Large intestine (tissue), 3 donors: ENCODE data around the gene ARTN. TPM values are rescaled to one million over a fixed set of nuclear protein-coding genes. Genes with fewer than 3 reads are reported as not detected.

ENCODE experiments used
- DNase-seq, 2 donors: peaks; one replicate each; pipeline versions ENCODE4 v3.0.0 to v3.0.0-alpha.2; 2013
- H3K27ac ChIP-seq: one replicate; pipeline ENCODE4 v1.5.1; 2013; ENCODE audit warnings: low read length
- H3K27me3 ChIP-seq: 2 replicates; pipeline ENCODE4 v1.6.1; 2013; ENCODE audit warnings: low read length; ENCODE audit not compliant: control insufficient read depth, insufficient read depth
- H3K36me3 ChIP-seq: 2 replicates; pipeline ENCODE4 v1.6.1; 2013; ENCODE audit warnings: low read length; ENCODE audit not compliant: control insufficient read depth, insufficient read depth
- H3K4me1 ChIP-seq: one replicate; pipeline ENCODE4 v1.6.1; 2013; ENCODE audit warnings: low read length; ENCODE audit not compliant: control insufficient read depth, insufficient read depth
- H3K4me3 ChIP-seq: one replicate; pipeline ENCODE4 v1.5.1; 2013; ENCODE audit warnings: low read length
- H3K9me3 ChIP-seq: one replicate; pipeline ENCODE4 v1.6.1; 2013; ENCODE audit warnings: mild to moderate bottlenecking, low read depth, low read length, moderate library complexity; ENCODE audit not compliant: control insufficient read depth
- WGBS: methylation state at CpG from one replicate; pipeline ENCODE4 v1.1.5; 2013; ENCODE audit warnings: low lambda C conversion rate; ENCODE audit not compliant: insufficient coverage; 5-methylcytosine and 5-hydroxymethylcytosine counted together
- polyA plus RNA-seq: library from polyadenylated mRNA; unstranded; fragments of 120-200 nt; gene quantifications from one replicate; pipeline ENCODE4 v1.2.1, GENCODE V29; 2013

The ARTN gene
- polyA plus RNA-seq, 1 donor: 1.4 TPM

DNA sequence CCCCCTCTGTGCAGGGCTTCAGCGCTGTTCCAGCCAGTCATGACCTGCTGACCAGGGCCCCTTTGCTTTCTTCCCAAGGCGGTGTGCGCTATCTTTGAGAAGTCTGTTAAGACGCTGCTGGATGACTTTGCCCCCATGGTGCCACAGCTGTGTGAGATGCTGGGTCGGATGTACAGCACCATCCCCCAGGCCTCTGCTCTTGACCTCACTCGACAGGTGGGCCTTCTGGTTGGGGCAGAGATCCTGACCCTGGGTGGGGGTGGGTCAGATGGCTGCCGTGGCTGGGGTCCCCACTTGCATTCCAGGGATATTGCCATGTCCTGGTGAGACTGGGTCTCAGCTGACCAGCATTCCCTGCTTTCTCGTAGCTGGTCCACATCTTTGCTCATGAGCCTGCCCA, 27.2 kb downstream of the ARTN start:
- no peaks in the 10 kb centered on the region for H3K4me1 ChIP-seq
- peaks cover 74% of the 10 kb centered on the region for H3K36me3 ChIP-seq
- WGBS: no CpG with 5 or more reads among the region's 8 CpGs
- H3K27ac ChIP-seq: no peak overlapping the region
- DNase-seq: no peak
- no peaks in the 10 kb centered on the region for H3K27me3 ChIP-seq
- H3K9me3 ChIP-seq: no peaks in the 10 kb centered on the region
- no peak overlapping the region for H3K4me3 ChIP-seq

DNA sequence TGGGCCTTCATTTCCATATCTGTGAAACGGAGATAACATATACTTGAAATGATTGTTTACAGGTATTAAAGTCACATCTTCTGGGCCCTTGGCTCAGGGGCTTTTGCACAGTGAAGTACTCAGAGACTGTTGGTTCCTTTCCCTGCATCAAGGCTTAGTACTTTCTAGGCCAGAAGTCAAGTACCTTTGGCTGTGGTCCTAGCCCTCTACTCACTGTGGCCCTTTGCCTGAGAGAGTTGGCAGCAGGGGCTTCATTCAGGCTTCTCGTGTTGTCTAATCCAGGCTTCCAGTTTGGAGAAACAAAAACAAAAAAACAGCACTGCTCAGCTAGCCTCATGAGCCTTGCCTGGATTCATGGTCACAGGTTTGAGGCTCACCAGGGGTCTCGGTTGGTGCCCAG, 28.1 kb downstream of the ARTN start:
- Histone ChIP-seq H3K27me3 (no peaks in the 10 kb centered on the region), H3K36me3 (peaks cover 71% of the 10 kb centered on the region), H3K4me3 (no peak overlapping the region), H3K4me1 (no peaks in the 10 kb centered on the region), H3K9me3 (no peaks in the 10 kb centered on the region), H3K27ac (no peak overlapping the region)
- DNase-seq: no peak
- WGBS: no CpG with 5 or more reads among the region's 3 CpGs

DNA sequence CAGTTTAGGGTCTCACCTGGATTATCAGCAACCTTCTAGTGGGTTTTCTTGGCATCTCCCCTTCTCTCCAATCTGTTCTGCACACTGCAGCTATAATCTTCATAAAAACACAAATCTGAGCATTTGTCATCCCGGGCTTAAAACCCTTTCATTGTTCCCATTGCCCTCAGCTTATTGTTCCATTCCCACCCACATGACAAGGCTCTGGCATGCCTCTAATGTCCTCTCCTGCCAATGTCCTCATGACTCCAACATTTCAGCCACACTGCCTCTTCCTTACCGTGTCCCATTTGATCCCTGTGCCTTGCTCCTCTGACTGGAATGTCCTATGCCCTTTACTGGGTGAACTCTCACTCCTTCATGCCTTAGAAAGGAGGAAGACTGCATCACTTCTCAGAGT, 28.7 kb downstream of the ARTN start:
- Histone ChIP-seq H3K4me3 (no peak overlapping the region), H3K27ac (no peak overlapping the region), H3K27me3 (no peaks in the 10 kb centered on the region), H3K4me1 (no peaks in the 10 kb centered on the region), H3K9me3 (no peaks in the 10 kb centered on the region), H3K36me3 (peaks cover 66% of the 10 kb centered on the region)
- DNase-seq: no peak
- WGBS: 100% methylated on average over 1 of the region's 2 CpGs

DNA sequence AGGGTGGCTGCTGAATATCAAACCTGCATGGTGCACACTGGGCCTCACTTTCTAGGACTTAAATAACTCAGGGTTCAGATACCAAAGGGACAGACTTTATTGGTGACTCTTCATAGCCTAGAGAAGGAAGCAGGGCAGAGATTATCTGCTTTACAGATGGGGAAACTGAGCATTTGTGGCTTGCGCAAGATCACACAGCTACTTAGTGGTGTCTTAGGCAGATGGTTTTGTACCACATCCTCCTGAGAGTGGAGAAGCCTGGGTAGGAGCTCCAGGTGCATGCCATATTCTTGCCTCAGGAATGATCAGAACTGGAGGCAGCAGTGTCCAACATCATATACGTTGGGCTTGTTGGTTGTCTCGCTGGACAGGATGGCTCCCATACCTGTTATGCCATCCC, 29.4 kb downstream of the ARTN start:
- Histone ChIP-seq H3K4me3 (no peak overlapping the region), H3K36me3 (peaks cover 66% of the 10 kb centered on the region)
- no CpG with 5 or more reads among the region's 3 CpGs for WGBS

DNA sequence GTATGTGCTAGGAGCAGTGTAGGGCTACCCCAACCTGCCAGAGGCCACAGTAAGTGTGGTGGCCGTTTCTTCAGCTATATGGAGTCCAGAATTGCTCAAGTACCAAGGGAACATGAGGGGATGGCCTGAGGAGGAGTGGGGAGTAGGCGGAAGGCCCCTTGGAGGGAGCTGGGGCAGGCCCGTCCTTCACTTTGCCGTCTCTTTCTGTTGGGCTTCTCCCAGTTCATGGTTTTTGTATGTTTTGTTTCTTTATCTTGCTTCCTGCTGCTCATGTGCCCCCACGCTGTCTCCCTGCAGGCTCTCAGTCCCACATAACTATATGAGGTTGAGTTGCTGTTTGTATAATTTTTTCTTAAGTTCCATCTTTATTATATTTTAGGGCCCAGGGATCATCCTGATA, 30.3 kb downstream of the ARTN start:
- Histone ChIP-seq H3K36me3 (peaks cover 59% of the 10 kb centered on the region), H3K27me3 (no peaks in the 10 kb centered on the region), H3K4me3 (no peak overlapping the region), H3K9me3 (no peaks in the 10 kb centered on the region), H3K4me1 (no peaks in the 10 kb centered on the region), H3K27ac (no peak overlapping the region)
- 89% methylated on average over 3 of the region's 5 CpGs for whole genome bisulfite sequencing
- no peak for DNase-seq

More for the DNA sequence above, 29.4 kb downstream of the ARTN start:
- no peaks in the 10 kb centered on the region for H3K27me3 ChIP-seq
- no peaks in the 10 kb centered on the region for H3K4me1 ChIP-seq
- H3K27ac ChIP-seq: no peak overlapping the region
- DNase-seq: no peak
- H3K9me3 ChIP-seq: no peaks in the 10 kb centered on the region

DNA sequence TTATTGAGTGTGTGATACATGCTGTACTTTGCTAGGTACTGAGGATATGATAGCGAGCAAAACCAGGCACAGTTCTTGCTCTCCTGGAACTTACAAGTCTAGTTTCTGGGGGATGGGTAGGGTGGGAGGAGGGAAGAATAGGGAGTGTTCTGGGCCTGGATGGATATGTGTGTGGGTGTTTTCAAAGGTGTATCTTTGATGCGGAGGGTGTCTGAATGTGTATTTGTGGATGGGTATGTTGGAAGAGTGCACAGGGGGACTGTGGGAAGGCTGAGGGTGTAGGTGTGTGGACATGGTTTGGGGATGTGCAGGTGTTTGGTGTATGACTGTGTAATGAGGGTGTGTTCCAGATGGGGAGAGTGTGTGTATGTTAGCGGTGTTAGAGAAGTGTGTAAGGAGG, 31.7 kb downstream of the ARTN start:
- WGBS: no CpG with 5 or more reads among the region's 3 CpGs
- no peaks in the 10 kb centered on the region for H3K27me3 ChIP-seq
- no peak for DNase-seq
- no peak overlapping the region for H3K27ac ChIP-seq
- no peaks in the 10 kb centered on the region for H3K9me3 ChIP-seq
- H3K4me1 ChIP-seq: no peaks in the 10 kb centered on the region
- peaks cover 48% of the 10 kb centered on the region for H3K36me3 ChIP-seq
- H3K4me3 ChIP-seq: no peak overlapping the region

DNA sequence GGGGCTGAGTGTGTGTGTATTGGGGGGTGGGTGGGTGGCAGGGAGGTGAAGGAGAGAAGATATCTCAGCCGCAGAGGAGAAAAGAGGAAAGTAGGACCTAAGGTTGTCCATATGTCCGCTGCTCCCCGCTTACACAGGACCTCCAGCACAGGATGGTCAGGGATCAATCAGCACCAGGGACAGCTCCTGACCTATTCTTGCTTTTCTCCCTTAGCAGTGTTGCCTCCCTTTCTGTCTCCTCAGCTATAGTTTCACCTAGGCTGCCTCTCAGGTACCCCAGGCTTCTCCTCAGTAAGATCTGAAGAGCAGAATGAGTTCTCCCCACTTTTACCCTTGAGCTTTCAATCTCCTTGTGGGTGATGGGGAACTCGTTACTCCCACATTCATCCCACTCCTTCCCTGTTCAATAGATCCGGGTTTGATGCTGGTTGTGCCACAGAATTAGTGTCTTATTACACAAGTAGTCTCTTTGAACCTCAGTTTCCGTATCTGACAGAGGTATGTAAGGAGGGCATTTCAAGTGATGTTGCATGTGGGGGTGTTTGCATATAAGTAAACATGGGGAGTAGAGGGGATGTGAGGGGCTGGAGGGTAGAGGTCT, 34.8 kb downstream of the ARTN start:
- peak in 1 of 2 donors; percentile 26 for DNase-seq
- 88% methylated on average over 4 of the region's 6 CpGs for WGBS
- Histone ChIP-seq H3K36me3 (peaks cover 29% of the 10 kb centered on the region), H3K9me3 (no peaks in the 10 kb centered on the region), H3K27ac (no peak overlapping the region), H3K27me3 (no peaks in the 10 kb centered on the region), H3K4me3 (no peak overlapping the region), H3K4me1 (no peaks in the 10 kb centered on the region)

DNA sequence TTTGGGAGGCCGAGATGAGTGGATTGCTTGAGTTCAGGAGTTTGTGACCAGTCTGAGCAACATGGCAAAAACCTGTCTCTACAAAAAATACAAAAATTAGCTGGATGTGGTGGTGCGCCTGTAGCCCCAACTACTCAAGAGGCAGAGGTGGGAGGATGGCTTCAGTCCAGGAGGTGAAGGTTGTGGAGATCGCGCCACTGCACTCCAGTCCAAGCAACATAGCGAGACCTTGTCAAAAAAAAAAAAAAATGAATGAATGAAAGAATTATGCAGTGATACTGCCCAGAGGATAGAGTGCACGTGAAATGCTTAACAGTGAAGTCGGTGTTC, 35.8 kb downstream of the ARTN start:
- no CpG with 5 or more reads among the region's 7 CpGs for WGBS
- H3K4me1 ChIP-seq: no peaks in the 10 kb centered on the region
- peaks cover 27% of the 10 kb centered on the region for H3K36me3 ChIP-seq
- no peaks in the 10 kb centered on the region for H3K9me3 ChIP-seq
- no peak overlapping the region for H3K27ac ChIP-seq
- DNase-seq: no peak
- no peaks in the 10 kb centered on the region for H3K27me3 ChIP-seq
- H3K4me3 ChIP-seq: peak overlapping the region; percentile 17

DNA sequence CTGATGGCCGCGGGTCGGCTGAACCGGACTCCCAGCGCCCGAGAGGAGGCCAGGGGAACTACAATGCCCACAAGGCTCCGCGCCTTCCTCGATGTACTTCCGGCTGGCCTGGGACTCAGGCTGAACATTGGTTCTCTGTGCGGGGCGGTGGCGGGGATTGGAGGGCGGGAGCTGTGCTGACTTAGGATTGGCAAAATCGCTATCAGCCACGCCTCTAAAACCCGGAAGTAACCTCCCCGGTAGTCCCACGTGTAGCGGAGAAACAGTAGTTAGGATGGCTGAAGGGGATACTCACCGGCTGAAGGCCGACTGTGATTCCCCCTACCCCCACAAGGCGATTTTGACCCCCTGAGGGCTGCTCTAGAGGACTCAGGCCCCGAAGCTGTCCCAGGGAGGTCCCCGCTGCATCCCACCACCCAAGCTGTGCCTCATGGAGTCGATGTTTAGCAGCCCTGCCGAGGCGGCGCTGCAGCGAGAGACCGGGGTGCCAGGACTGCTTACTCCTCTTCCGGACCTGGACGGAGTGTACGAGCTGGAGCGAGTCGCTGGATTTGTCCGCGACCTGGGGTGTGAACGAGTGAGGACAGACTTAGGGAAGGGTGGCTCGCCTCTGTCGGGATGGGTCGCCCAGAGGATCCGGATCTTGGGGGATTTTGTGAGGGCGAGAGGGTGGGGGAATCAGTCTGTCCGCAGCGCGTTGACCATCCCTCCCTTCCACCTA, 36.3 kb downstream of the ARTN start, which contains the start of gene DPH2:
Gene DPH2 (plus strand): TSS at position 265 of the 721 bp plus-strand sequence. CDS start 166 bp downstream, at position 431.
- WGBS: no CpG with 5 or more reads among the region's 47 CpGs
- Histone ChIP-seq H3K36me3 (peaks cover 23% of the 10 kb centered on the region), H3K4me1 (no peaks in the 10 kb centered on the region), H3K27me3 (no peaks in the 10 kb centered on the region), H3K9me3 (no peaks in the 10 kb centered on the region), H3K4me3 (peak within 1 kb of the TSS; percentile 90), H3K27ac (no peak within 1 kb of the TSS)
- DNase-seq: peak; percentile 96 to 97

DNA sequence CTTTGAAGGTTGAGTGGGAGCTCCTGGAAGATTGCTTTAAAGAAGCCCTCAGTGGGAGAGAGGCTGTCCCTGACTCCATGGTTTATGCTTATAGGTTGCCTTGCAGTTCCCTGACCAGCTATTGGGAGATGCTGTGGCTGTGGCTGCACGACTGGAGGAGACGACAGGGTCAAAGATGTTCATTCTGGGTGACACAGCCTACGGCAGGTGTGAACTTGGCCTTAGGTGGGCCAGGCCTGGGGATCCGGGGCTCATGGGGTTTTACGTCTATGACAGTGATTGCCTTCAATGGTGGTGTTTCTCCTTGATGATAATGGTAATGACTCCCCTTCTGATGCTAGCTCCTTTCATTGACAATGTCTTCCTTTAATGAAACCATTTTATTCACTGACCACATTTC, 36.9 kb downstream of the ARTN start:
- peaks cover 23% of the 10 kb centered on the region for H3K36me3 ChIP-seq
- no peak overlapping the region for H3K27ac ChIP-seq
- H3K4me3 ChIP-seq: peak overlapping the region; percentile 90
- WGBS: no CpG with 5 or more reads among the region's 5 CpGs
- no peak for DNase-seq
- H3K4me1 ChIP-seq: no peaks in the 10 kb centered on the region
- no peaks in the 10 kb centered on the region for H3K27me3 ChIP-seq
- H3K9me3 ChIP-seq: no peaks in the 10 kb centered on the region

DNA sequence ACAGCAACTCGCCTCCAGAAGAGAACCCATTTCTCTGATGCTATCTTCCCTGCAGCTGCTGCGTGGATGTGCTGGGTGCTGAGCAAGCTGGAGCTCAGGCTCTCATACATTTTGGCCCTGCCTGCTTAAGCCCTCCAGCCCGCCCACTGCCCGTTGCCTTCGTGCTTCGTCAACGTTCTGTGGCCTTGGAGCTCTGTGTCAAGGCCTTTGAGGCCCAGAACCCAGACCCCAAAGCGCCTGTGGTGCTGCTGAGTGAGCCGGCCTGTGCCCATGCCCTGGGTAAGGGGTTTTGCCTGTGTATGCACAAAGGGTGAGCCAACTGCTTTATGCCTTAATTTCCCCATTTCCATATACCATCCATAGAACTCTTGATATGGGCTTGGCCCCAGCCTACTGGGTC, 37.3 kb downstream of the ARTN start:
- no peak overlapping the region for H3K4me3 ChIP-seq
- DNase-seq: no peak
- H3K27me3 ChIP-seq: no peaks in the 10 kb centered on the region
- H3K36me3 ChIP-seq: peaks cover 20% of the 10 kb centered on the region
- no peaks in the 10 kb centered on the region for H3K9me3 ChIP-seq
- no peak overlapping the region for H3K27ac ChIP-seq
- H3K4me1 ChIP-seq: peaks cover 4% of the 10 kb centered on the region
- no CpG with 5 or more reads among the region's 9 CpGs for WGBS
